NCI-H1105 (cell line): Measurements from ENCODE around the gene KCNIP4.
A peak's percentile ranks its signal among the peaks of the same experiment; 100 is the strongest.

Experiments used
- DNase-seq: peaks from one replicate; lab custom pipeline; 2025; lab: John Stamatoyannopoulos, UW

The KCNIP4 gene

DNA sequence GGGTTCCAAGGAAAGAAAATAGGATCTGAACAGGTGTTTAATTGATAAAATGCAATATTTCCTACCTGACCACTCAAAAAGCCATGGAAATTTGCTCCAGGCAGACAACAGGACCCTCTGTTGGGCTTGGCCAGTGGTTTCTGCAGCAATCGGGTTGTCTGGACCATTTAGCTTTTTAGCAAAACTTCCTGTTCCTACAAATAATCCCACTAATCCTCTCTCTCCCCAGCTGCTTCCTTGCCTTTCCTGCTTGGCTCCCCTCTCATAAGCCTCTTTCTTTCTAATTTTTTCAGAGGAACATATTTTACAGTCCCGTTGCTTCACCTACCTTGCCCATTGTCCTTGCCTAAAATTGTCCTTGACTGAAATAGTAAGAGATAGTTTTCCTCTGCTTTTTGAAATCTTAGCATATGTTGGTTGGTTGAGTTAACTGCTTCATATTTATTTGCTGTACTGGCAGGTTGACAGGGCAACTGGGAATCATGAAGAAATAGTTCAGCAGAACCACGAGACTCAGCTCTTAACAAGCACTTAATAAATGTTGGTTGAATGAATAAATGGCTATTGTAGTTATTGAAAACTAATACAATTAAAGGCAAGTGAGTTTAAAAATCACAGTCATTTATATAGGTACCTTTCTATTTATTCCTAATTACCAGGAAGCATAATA is 259.8 kb downstream of the KCNIP4 start:
- DNase-seq: no peak

- DNase-seq: no peak
These were observed 262.7 kb downstream of the KCNIP4 start for GRCh38 chr4:21685911-21686310.

- no peak for DNase-seq
These were observed 268.2 kb downstream of the KCNIP4 start for GRCh38 chr4:21680326-21680898.

- DNase-seq: no peak
These were observed 269.9 kb downstream of the KCNIP4 start for GRCh38 chr4:21678711-21679110.

GRCh38 chr4:21677173-21677572 is 271.4 kb downstream of the KCNIP4 start:
- no peak for DNase-seq

DNA sequence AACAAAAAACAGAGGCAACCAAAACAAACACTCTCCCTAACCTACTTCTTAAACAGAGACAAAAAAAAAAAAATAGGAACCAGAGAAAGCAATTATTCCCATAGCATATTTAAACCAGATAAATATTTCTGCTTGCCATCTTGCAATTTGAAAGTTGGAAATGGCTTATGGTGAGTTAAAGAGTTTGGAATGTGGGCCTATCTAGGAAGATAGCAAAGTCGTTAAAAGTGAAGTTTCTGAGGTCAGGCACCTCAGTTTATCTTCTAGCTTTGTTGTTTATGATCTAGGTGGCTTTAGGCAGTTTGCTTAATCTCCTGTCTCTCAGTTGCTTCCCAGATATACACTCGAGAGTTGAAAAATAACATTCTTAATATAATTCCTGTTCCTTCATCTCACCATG is 284.2 kb downstream of the KCNIP4 start:
- no peak for DNase-seq

- DNase-seq: no peak
These were observed 291.7 kb downstream of the KCNIP4 start for GRCh38 chr4:21656832-21657231.

- no peak for DNase-seq
These were observed 293.5 kb downstream of the KCNIP4 start for GRCh38 chr4:21655031-21655430.

DNA sequence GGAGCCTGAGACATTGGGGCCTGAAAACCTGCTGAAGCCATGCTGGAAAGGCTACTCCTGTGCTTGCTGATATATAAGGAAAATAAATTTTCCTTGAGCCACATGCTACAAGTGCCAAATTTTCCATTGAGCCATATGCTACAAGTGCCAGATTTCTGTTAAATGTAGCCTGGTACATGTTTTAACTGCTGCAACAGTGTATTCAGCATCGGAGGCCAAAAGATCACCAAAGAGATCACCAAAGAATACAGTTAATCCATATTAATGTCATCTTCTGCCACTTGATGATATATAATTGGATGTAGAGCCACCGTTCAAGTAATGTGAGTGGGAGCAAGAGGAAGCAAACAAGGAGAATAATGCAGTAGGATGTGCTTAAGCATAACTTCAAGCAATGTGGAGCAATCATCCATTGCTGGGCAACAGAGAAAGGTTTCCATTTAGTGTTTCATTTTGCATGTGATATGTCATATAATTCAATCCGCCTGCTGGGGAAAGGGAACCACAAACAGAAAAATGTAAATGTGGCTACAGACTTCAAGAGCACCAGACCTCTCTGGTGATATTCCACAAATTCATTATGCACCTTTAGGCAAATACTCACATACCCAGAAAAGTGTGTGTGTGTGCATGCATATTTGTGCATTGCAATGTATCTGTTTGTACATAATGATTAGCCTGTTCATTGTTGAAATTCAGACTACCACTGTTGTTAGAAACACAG is 295.9 kb downstream of the KCNIP4 start:
- DNase-seq: no peak

- DNase-seq: no peak
These were observed 299.0 kb downstream of the KCNIP4 start for GRCh38 chr4:21649391-21650090.

GRCh38 chr4:21645776-21646175 is 302.8 kb downstream of the KCNIP4 start:
- DNase-seq: no peak

- no peak for DNase-seq
These were observed 306.9 kb downstream of the KCNIP4 start for GRCh38 chr4:21641696-21642095.

DNA sequence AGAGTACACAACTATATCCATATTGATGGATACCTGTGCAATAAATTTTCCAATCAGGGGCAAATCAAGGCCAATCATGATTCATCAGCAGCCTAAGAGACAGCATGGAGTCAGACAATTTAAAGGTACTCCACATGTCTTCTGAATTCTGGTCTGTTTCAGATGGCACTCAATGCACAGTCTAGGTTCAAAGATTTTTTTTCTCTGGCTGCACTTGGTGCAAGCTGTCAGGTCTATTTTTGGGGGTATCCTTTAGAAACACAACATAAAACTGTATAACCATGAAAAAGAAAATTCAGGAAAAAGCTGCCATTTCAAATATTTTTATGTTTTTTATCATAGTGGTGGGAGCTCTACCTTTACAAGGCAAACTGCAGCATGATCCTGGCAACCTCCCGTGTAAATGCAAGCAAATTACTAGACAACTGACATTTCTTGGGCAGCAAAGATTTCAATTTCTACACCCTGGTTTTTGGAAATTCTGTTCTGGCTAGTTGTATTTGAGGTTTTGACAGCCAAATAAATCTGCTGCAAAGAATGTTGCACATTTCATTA is 310.3 kb downstream of the KCNIP4 start:
- no peak for DNase-seq

GRCh38 chr4:21628916-21629610 is 319.5 kb downstream of the KCNIP4 start:
- no peak for DNase-seq

DNA sequence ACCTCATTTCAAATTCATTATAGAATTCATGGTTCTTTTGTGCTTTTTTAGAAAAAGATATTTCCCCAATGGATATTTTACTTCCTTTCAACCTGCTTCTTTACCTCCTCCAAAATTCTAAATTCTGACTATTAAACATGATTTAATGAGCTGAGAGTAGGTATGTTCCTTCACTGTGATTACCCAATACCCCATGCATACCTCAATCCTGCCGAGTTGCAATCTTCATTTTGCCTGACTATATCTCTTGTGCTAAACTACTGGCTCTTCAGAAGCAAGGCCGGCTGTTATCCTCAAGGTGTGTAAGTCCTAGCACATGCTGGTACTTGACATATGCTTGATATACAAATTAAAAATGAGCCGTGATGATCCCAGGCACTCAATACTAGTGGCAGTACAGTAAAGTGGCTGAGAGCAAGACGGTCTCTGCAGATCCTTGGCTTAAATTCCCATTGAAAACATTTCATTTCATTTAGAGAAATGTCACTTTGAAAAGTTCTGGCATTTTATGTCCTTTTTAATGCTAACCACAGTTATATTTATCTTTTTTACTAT is 320.4 kb downstream of the KCNIP4 start:
- DNase-seq: no peak

- DNase-seq: no peak
These were observed 323.1 kb downstream of the KCNIP4 start for GRCh38 chr4:21625447-21625846.

- DNase-seq: no peak
These were observed 343.6 kb downstream of the KCNIP4 start for GRCh38 chr4:21605006-21605405.

- DNase-seq: peak; percentile 61
These were observed 352.1 kb downstream of the KCNIP4 start for GRCh38 chr4:21596521-21596920.

DNA sequence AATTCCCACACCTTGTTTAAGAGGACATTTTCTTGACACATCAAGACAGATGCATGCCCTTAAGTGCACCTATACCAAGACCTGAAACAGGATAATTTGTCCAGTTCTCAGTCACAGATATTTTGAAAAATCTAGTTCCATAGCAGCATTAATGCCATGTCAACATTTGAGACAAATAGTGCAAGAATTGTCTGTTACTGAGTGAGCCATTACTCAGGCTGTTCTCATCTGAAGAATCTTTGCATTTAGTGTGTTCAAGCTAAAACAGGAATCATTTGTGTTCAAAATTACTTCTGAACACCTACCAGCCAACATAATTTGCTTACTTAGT is 354.9 kb downstream of the KCNIP4 start:
- DNase-seq: no peak

GRCh38 chr4:21592970-21593670 is 355.5 kb downstream of the KCNIP4 start:
- no peak for DNase-seq

GRCh38 chr4:21577056-21577455 is 371.5 kb downstream of the KCNIP4 start:
- DNase-seq: no peak
